GM18519 (cell line): Measurements from ENCODE around the gene TINCR.
"Not testable (repeated sequence)": the region's sequence is repeated elsewhere in the genome, so short reads cannot be mapped to it uniquely, and the experiment has no call there.

ENCODE experiments used
- ATAC-seq: cut with Tn5 transposase; IDR thresholded peaks from one replicate; pipeline ENCODE4 v1.9.1; 2021; ENCODE audit warnings: mild to moderate bottlenecking, moderate library complexity; ENCODE audit not compliant: unreplicated experiment, low FRiP score

Gene TINCR

GRCh38 chr19:5567360-5567969 is at the start of gene TINCR:
TSS of gene TINCR (minus strand) at chr19:5567953.
- no peak for ATAC-seq

GRCh38 chr19:5617080-5617479 is 49.3 kb upstream of the TINCR start:
- no peak for ATAC-seq

GRCh38 chr19:5615756-5616327 is 48.1 kb upstream of the TINCR start:
- ATAC-seq = no peak

- ATAC-seq = no peak
Measured at GRCh38 chr19:5612891-5613865, 45.4 kb upstream of the TINCR start.

- ATAC-seq = no peak
Measured at GRCh38 chr19:5609881-5610448, 42.2 kb upstream of the TINCR start.

- ATAC-seq = not testable (repeated sequence)
Measured at GRCh38 chr19:5608766-5609165, 41.0 kb upstream of the TINCR start.

- no peak for ATAC-seq
Measured at GRCh38 chr19:5608291-5608690, 40.5 kb upstream of the TINCR start.

- no peak for ATAC-seq
Measured at GRCh38 chr19:5607318-5608275, 39.8 kb upstream of the TINCR start.

- ATAC-seq = no peak
Measured at GRCh38 chr19:5605362-5605761, 37.6 kb upstream of the TINCR start.

GRCh38 chr19:5603626-5604025 is 35.9 kb upstream of the TINCR start:
- no peak for ATAC-seq

GRCh38 chr19:5600797-5601196 is 33.0 kb upstream of the TINCR start:
- no peak for ATAC-seq

- ATAC-seq = no peak
Measured at GRCh38 chr19:5595745-5596144, 28.0 kb upstream of the TINCR start.

GRCh38 chr19:5595129-5595528 is 27.4 kb upstream of the TINCR start:
- ATAC-seq = no peak

GRCh38 chr19:5594521-5594950 is 26.8 kb upstream of the TINCR start:
- ATAC-seq = no peak

GRCh38 chr19:5593343-5594255 is 25.8 kb upstream of the TINCR start:
- ATAC-seq = no peak

- no peak for ATAC-seq
Measured at GRCh38 chr19:5592531-5593342, 25.0 kb upstream of the TINCR start.

- no peak for ATAC-seq
Measured at GRCh38 chr19:5591476-5591875, 23.7 kb upstream of the TINCR start.

GRCh38 chr19:5590865-5591154 is 23.1 kb upstream of the TINCR start:
- ATAC-seq = no peak
